Loucy (cell line): ENCODE data around the gene PLAC9.

Source experiments
- H2AFZ ChIP-seq: fragments of 200-600 bp; sonication (generic); 2 replicates; pipeline ENCODE4 v1.6.0; 2016; ENCODE audit warnings: antibody characterized with exemption, mild to moderate bottlenecking, low read length, moderate library complexity
- H3F3A ChIP-seq: fragments of 200-600 bp; 2 replicates; pipeline ENCODE4 v1.6.0; 2016; ENCODE audit warnings: antibody characterized with exemption, low read depth, mild to moderate bottlenecking
- H3K27me3 ChIP-seq: fragments of 200-600 bp; sonication (generic); 2 replicates; pipeline ENCODE4 v1.6.1; 2014; ENCODE audit warnings: low read length, mild to moderate bottlenecking; ENCODE audit not compliant: insufficient read depth, poor library complexity, severe bottlenecking
- H3K36me3 ChIP-seq: fragments of 200-600 bp; sonication (generic); 2 replicates; pipeline ENCODE4 v1.6.1; 2016; ENCODE audit warnings: low read length; ENCODE audit not compliant: insufficient read depth
- H3K4me1 ChIP-seq: fragments of 200-600 bp; sonication (generic); 2 replicates; pipeline ENCODE4 v1.5.1; 2014; ENCODE audit warnings: low read length, mild to moderate bottlenecking; ENCODE audit not compliant: insufficient read depth, poor library complexity, severe bottlenecking
- H3K4me2 ChIP-seq: fragments of 200-600 bp; sonication (generic); 2 replicates; pipeline ENCODE4 v1.6.0; 2014; ENCODE audit warnings: antibody characterized with exemption, low read length, low read depth, mild to moderate bottlenecking; ENCODE audit not compliant: poor library complexity, severe bottlenecking
- H3K4me3 ChIP-seq: fragments of 200-600 bp; sonication (generic); 2 replicates; pipeline ENCODE4 v1.5.1; 2014; ENCODE audit warnings: low read length, mild to moderate bottlenecking, mixed read lengths; ENCODE audit not compliant: poor library complexity, severe bottlenecking
- H3K79me2 ChIP-seq: fragments of 200-600 bp; sonication (generic); 2 replicates; pipeline ENCODE4 v1.6.1; 2014; ENCODE audit warnings: low read length; ENCODE audit not compliant: insufficient read depth
- H3K9ac ChIP-seq: fragments of 200-600 bp; sonication (generic); 2 replicates; pipeline ENCODE4 v1.6.0; 2014; ENCODE audit warnings: mild to moderate bottlenecking, low read depth, low read length, moderate library complexity; ENCODE audit not compliant: poor library complexity, severe bottlenecking
- H3K9me2 ChIP-seq: fragments of 200-600 bp; sonication (generic); replicated peaks from 2 replicates; pipeline ENCODE4 v1.6.1; 2016; ENCODE audit warnings: low read depth, low read length, mixed read lengths
- H3K9me3 ChIP-seq: fragments of 200-600 bp; sonication (generic); 2 replicates; pipeline ENCODE4 v1.6.1; 2014; ENCODE audit warnings: mild to moderate bottlenecking, antibody characterized with exemption, low read length, low read depth; ENCODE audit not compliant: insufficient read depth
- H4K20me1 ChIP-seq: fragments of 200-600 bp; sonication (generic); 2 replicates; pipeline ENCODE4 v1.6.0; 2014; ENCODE audit warnings: antibody characterized with exemption, low read length, mild to moderate bottlenecking; ENCODE audit not compliant: insufficient read depth, poor library complexity, severe bottlenecking
- EZH2phosphoT487 ChIP-seq: fragments of 200-600 bp; IDR thresholded peaks from 2 replicates; pipeline ENCODE4 v1.6.1; 2018; ENCODE audit warnings: antibody characterized with exemption, mild to moderate bottlenecking, moderate library complexity, borderline replicate concordance
- TF ChIP-seq, protein P1 (sequence below): fragments of 200-600 bp; sonication (generic); conservative IDR thresholded peaks from 2 replicates; pipeline ENCODE4 v1.5.1; 2014; ENCODE audit warnings: mild to moderate bottlenecking, antibody characterized with exemption, low read length

PLAC9 gene

GRCh38 chr10:80152820-80153219, 20.3 kb downstream of the PLAC9 start:
- Histone ChIP-seq H3K4me1 (no peaks in the 10 kb centered on the region), H2AFZ (no peak overlapping the region), H3F3A (no peaks in the 10 kb centered on the region), H3K4me3 (no peak overlapping the region), H3K27me3 (no peaks in the 10 kb centered on the region), H3K36me3 (peaks cover 56% of the 10 kb centered on the region; the same call in 1 of the 2 replicates), H3K79me2 (no peaks in the 10 kb centered on the region), H3K9me3 (no peaks in the 10 kb centered on the region), H3K4me2 (no peak overlapping the region), H3K9me2 (no peaks in the 10 kb centered on the region), H3K9ac (no peak overlapping the region), H4K20me1 (no peaks in the 10 kb centered on the region)
- no peak for TF ChIP-seq EZH2phosphoT487
- TF ChIP-seq, protein P1, sequence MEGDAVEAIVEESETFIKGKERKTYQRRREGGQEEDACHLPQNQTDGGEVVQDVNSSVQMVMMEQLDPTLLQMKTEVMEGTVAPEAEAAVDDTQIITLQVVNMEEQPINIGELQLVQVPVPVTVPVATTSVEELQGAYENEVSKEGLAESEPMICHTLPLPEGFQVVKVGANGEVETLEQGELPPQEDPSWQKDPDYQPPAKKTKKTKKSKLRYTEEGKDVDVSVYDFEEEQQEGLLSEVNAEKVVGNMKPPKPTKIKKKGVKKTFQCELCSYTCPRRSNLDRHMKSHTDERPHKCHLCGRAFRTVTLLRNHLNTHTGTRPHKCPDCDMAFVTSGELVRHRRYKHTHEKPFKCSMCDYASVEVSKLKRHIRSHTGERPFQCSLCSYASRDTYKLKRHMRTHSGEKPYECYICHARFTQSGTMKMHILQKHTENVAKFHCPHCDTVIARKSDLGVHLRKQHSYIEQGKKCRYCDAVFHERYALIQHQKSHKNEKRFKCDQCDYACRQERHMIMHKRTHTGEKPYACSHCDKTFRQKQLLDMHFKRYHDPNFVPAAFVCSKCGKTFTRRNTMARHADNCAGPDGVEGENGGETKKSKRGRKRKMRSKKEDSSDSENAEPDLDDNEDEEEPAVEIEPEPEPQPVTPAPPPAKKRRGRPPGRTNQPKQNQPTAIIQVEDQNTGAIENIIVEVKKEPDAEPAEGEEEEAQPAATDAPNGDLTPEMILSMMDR: no peak

GRCh38 chr10:80153460-80153859, 20.9 kb downstream of the PLAC9 start:
- TF ChIP-seq, protein P1: no peak
- no peak for TF ChIP-seq EZH2phosphoT487
- Histone ChIP-seq H3F3A (no peaks in the 10 kb centered on the region), H3K36me3 (peaks cover 62% of the 10 kb centered on the region; the same call in 1 of the 2 replicates)

GRCh38 chr10:80154626-80154977, 22.1 kb downstream of the PLAC9 start:
- H3K9me3 ChIP-seq: no peaks in the 10 kb centered on the region
- H4K20me1 ChIP-seq: no peaks in the 10 kb centered on the region
- no peaks in the 10 kb centered on the region for H3K4me1 ChIP-seq
- no peaks in the 10 kb centered on the region for H3F3A ChIP-seq
- H3K4me3 ChIP-seq: no peak overlapping the region
- no peaks in the 10 kb centered on the region for H3K27me3 ChIP-seq
- TF ChIP-seq, protein P1: no peak
- no peak for TF ChIP-seq EZH2phosphoT487
- no peaks in the 10 kb centered on the region for H3K79me2 ChIP-seq
- H3K36me3 ChIP-seq: peaks cover 73% of the 10 kb centered on the region; the same call in 1 of the 2 replicates
- no peak overlapping the region for H3K4me2 ChIP-seq
- no peak overlapping the region for H2AFZ ChIP-seq
- no peaks in the 10 kb centered on the region for H3K9me2 ChIP-seq
- no peak overlapping the region for H3K9ac ChIP-seq

More at GRCh38 chr10:80153460-80153859, 20.9 kb downstream of the PLAC9 start:
- H2AFZ ChIP-seq: no peak overlapping the region
- no peak overlapping the region for H3K4me3 ChIP-seq
- H3K4me2 ChIP-seq: no peak overlapping the region
- H3K9me3 ChIP-seq: no peaks in the 10 kb centered on the region
- no peak overlapping the region for H3K9ac ChIP-seq
- H3K27me3 ChIP-seq: no peaks in the 10 kb centered on the region
- H3K4me1 ChIP-seq: no peaks in the 10 kb centered on the region
- no peaks in the 10 kb centered on the region for H3K79me2 ChIP-seq
- H4K20me1 ChIP-seq: no peaks in the 10 kb centered on the region
- H3K9me2 ChIP-seq: no peaks in the 10 kb centered on the region
